GM21717 (cell line): ENCODE measurements around the gene BNIP5.
"Not testable (repeated sequence)": the region's sequence is repeated elsewhere in the genome, so short reads cannot be mapped to it uniquely, and the experiment has no call there.

Source experiments
- ATAC-seq: cut with Tn5 transposase; IDR thresholded peaks from one replicate; pipeline ENCODE4 v1.9.1; 2021; ENCODE audit warnings: mild to moderate bottlenecking, moderate library complexity; ENCODE audit not compliant: unreplicated experiment

BNIP5 gene

DNA sequence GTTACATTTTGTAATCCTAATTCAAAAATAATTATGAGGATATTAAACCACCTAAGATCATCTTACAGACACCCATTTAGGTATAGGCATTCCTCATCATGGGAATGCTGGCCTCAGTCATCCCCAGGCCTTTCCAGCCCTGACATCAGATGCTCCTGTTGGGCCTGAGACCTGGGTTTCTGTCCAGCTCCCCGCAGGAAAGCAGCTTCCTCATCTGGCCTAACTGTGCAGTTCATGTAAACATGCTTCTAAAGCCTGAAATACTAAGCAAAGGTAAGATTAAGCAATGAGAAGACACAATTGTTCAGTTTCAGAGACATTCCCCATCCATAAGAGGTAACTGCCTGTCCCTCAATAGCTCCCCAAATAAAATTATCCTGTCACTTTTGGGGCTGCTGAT lies 31.7 kb upstream of the BNIP5 start:
- ATAC-seq = no peak

DNA sequence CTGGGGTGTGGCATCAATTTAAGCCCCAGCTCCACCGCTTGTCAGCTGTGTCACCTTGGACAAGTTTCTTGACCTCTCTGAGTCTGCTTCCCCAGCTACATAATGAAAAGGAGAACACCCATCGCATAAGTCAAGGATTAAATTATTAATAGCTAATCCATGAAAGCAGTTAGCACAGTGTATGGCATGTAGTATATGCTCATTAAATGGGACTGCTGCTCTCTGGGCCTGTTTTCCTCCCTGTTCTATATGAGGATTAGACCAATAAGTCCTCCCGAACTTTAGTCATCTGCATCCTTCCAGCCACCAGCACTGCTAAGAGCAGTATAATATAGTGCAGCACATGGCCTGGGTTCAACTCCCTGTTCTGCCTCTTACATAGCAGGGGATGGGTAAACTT lies 31.1 kb upstream of the BNIP5 start:
- no peak for ATAC-seq

DNA sequence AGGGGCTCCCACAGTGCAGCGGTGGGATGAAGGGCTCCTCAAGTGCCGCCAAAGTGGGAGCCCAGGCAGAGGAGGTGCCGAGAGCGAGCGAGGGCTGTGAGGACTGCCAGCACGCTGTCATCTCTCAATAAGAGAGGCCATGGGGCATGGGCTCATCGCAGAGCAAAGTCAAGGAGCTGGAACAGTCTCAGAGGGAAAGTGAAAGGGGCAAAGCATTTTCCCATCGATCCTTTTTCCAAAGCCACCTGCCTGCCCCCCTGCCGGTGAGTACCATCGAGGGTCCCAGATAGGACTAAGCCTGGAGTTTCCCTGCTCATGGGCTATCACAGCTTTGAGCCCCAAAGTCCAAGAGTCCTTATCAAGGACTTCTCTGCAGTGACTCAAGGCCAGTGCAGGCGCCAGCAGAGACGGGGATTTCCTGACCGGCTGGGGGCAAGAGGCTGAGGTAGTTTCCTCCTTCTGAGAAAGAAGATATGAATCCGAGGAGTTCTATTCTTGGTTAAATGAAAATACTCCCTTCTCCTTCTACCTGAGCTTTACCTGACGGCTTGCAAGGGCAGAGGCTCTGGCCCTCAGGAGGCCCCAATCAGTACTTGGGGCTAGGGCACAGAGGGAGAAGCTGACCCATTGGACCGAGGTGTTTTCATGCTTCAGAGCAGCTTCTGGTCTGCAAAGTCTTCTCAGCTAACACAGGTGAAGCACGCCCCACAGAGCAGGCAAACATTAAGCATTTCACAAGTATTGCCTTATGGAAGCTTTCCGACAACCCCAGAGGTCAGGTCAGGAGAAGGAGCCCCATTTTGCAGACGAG lies 28.2 kb upstream of the BNIP5 start:
- ATAC-seq = no peak

DNA sequence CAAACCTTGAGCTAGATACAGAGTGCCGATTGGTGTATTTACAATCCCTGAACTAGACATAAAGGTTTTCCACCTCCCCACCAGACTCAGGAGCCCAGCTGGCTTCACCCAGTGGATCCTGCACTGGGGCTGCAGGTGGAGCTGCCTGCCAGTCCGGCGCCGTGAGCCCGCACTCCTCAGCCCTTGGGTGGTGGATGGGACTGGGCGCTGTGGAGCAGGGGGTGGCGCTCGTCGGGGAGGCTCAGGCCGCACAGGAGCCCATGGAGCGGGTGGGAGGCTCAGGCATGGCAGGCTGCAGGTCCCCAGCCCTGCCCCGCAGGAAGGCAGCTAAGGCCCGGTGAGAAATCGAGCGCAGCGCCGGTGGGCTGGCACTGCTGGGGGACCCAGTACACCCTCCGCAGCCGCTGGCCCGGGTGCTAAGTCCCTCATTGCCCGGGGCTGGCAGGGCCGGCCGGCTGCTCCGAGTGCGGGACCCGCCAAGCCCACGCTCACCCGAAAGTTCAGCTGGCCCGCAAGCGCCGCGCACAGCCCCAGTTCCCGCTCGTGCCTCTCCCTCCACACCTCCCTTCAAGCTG lies 27.5 kb upstream of the BNIP5 start:
- not testable (repeated sequence) for ATAC-seq

DNA sequence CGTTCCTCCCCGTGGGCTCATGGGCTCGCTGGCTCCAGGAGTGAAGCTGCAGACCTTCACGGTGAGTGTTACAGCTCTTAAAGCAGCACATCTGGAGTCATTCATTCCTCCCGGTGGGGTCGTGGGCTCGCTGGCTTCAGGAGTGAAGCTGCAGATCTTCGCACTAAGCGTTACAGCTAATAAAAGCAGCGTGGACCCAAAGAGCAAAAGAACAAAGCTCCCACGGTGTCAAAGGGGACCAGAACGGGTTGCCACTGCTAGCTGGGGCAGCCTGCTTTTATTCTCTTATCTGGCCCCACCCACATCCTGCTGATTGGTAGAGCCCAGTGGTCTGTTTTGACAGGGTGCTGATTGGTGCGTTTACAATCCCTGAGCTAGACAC lies 26.7 kb upstream of the BNIP5 start:
- not testable (repeated sequence) for ATAC-seq

DNA sequence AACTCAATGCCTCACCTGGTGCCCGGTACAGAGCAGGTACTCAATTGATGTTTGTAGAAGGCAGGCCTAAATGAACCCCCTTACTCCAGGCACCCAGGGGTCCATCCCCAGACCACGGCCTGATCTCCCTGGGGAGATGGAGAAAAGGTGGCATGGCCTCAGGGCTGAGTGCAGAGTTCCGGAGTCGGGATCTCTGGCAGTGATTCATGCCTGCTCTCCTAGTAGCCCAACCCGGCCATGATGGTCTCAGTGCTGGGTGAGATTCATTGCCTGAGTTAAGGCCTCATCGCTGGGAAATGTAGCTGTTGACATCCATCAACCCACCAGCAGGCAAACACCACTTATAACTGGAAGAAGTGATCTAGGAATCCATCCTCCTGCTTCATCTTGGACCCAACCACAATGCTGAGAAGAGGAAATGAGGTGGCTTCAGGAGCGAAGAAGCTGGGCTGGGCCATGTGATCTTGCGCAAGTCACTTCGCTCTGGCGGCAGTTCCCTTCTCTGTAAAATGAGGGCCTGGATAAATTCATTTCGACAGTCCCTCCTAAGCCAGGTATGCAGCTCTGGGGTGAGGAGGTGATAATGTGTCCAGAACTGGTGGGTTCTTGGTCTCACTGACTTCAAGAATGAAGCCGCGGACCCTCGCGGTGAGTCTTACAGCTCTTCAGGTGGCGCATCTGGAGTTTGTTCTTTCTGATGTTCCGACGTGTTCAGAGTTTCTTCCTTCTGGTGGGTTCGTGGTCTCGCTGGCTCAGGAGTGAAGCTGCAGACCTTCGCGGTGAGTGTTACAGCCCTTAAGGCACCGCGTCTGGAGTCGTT lies 26.1 kb upstream of the BNIP5 start:
- ATAC-seq = no peak

DNA sequence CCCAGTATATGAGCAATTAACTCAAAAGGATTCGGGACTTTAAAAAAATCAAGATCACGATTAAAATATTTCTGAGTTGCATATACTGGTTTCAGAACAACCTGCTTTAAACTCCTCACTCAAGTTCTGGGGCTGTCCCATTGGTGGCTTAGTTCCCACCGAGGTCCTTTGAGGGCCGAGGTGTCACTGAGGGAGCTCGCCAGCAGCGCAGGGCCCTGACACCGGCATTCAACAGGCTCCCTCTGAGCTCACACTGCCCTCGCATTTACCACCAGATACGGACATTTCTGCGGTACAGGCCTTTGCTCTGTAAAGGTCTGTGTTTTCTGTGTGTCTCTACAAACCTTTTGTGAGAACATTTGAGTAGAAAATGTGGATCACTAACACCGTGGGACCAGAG lies 24.4 kb upstream of the BNIP5 start:
- no peak for ATAC-seq

DNA sequence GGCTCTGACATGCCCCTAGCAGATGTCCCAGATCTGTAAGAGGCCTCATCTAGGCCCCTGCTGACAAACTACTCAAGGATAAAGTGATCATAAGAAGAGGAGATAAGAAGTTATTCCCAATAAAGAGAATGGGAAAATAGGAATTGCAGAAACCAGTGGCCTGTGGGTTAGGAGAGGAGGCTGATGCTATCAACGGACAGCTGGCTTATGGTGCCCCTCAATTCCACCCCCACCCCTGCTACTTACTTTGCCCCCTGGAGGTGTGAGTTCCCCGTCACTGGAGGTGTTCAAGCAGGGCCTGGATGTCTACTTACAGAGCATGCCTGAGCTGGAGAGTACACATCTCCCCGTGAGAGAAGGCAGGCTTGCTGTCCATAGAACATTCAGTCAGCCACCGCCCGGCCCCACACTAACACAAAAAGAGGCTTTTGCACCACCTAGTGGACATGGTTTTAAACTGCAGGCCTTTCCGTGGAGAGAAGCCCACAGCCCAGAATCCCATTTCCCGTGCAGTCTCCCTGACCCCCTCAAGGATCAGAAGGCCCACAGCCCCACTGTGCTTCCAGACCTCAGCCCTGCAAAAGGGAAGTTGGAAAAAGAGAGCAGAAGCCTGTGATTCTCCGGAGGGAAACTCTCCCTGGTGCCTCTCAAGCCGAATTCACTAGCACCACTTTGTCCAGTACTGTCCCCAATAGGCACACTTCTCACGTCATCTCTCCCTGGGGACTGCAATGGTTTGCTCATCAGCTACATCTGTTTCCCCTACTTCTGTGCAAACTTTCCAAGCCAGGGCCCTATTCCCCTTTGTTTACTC lies 23.8 kb upstream of the BNIP5 start:
- no peak for ATAC-seq

DNA sequence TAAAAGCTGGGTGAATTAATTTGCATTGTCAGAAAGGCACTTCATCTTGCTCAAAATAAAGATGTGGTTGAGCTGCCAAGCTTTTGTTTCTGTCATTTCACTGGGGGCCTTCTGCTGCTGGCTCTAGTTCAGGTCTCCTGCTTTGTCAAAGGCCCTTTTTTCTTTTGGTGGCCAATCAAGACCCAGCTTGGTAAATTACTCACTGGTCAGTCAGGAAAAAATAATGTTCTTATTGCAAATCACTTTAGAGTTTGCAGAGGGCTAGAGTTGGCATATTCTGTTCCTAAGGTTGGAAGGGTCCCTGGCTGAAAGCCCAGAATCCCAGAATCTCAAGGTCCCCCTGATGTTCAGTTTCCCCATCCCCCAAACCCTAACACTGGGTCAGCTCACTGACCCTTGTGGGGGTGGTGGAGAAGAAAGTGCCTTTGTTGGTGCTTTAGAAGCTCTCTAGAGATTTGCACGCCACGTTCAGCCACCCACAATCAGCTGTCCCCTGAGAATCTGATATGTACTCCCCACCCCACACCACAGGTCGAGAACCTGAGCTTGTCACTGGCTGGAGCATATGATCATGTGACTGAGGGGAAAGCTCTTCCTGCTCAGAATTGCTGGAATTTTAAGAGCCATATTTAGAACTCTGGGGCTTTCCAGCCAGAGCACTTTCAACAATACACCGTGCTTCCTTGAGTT lies 21.7 kb upstream of the BNIP5 start:
- no peak for ATAC-seq

DNA sequence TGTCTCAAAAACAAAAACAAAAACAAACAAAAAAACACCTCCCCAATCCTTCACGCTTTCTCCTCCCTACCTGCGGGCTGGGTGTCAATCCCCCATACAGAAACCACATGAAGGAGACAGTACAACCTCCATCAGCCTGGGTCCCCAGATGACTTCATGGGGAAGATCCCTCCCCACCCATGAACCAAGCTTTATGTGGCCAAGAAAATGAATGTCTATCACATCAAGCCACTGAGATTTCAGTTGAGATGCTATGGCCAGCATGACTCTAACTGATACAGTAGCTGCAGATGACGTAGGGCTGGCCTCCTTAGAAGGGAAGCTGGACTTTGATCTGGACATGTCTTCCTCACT lies 21.2 kb upstream of the BNIP5 start:
- ATAC-seq = no peak

DNA sequence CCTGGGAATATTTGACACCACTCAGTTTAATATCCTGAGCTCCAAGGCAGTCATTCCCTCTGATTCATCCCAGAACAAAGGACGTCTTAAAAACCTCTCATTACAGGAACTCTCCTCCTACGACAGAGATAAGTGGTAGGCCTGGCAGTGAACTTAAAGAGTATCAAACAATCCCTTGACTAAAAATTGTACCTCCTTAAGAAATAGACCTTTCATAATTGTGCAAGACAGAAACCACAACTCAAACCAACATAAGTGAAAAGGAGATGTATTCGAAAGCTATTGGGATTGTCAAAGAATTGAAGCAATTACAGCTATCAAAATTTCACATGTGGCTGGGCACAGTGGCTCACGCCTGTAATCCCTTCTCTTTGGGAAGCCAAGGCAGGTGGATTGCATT lies 19.1 kb upstream of the BNIP5 start:
- ATAC-seq = no peak

DNA sequence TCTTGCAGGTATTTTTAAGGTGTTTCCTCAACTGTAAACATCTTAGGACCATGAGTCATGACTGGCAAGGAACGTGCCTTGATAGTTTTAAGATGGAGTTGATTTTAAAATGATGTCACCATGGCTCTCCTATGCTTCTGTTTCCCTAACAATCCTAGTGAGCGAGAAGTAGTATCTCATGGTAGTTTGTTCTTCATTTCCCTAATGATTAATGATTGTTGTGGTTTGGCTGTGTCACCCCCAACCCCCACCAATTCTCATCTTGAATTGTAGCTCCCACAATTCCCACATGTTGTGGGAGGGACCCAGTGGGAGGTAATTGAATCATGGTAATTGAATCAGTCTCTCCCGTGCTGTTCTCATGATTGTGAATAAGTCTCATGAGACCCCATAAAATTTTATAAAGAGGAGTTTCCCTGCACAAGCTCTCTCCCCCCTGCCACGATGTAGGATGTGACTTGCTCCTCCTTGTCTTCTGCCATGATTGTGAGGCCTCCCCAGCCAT lies 16.8 kb upstream of the BNIP5 start:
- no peak for ATAC-seq

DNA sequence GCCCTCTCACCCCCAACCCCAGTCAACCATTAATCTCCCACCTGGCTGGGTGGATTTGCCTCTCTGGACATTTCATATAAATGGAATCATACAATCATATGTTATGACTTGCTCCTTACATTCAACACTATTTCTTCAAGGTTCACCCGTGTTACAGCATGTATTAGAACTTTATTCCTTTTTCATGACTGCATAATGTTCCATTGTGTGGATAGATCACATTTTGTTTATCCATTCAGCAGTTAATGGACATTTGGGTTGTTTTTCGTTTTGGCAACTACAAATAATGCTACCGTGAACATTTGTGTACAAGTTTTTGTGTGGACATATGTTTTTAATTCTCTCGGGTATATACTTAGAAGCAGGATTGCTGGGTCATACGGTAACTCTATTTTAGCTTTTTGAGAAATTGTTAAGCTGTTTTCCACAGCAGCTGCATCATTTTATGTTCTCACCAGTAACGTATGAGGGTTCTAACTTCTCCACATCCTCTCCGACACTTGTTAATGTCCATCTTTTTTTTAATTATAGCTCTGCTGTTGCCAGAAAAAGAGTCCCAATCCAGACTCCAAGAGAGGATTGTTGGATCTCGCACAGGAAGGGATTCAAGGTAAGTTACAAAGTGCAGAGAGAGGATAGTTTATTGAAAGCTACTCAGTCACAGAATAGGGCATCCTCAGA lies 15.9 kb upstream of the BNIP5 start:
- no peak for ATAC-seq

DNA sequence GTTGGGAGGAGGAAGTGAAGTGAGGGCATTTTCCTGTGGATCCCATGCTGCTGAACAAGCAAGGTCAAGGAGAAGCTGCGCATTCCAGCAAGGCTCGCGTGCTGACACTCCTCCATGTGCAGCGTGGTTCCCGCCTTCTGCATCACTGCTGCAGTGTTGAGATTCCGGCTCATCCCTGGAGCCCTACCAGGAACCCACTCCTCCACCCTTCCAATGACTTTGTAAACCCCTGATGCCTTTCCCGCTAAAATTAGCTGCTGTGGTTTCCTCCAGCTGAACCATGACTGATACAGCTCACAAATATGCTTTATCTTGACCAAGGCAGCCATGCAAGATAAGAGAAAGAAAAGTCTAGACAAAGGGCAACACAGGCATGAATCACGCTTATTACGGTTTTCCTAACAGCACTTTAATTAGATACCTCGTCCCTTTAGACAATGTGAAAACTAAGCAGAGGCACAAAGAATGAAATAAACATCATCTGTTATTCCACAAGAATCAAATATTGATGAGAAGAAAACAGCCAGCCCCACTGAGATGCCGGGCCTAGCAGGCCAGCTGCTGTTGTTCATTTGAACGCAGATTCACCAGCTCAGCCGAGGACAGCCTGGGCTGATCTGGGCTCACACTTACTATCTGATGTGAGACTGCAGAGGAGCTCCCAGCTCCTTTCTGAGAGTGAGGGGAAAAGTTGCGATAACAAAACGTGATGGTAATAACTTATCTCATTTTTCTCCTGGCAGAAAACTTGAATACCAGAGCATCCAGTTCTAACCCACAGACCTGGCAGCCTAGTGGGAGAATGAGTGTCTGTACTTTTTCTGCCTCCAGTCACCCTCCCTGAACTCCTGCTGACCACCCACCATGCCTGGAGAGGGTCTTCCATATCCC lies 14.2 kb upstream of the BNIP5 start:
- ATAC-seq = no peak

DNA sequence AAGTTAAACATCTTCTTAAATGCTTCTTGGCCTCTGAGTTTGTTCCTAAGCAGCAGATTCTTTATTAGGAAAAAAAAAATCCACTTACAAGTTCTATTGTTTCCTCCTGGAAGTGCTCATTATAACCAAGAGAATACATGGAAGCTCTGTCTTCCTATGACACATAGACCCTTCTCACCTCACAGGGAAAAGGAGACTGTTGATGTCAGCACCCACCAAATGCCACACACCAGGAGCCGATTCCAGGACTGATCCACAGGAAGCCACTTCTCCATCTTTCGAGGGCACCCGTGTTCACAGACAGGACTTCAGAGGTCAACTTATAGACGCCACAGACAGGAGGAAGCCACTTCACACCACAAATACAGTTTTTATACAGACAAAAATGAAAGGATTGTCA lies 13.4 kb upstream of the BNIP5 start:
- ATAC-seq = no peak

DNA sequence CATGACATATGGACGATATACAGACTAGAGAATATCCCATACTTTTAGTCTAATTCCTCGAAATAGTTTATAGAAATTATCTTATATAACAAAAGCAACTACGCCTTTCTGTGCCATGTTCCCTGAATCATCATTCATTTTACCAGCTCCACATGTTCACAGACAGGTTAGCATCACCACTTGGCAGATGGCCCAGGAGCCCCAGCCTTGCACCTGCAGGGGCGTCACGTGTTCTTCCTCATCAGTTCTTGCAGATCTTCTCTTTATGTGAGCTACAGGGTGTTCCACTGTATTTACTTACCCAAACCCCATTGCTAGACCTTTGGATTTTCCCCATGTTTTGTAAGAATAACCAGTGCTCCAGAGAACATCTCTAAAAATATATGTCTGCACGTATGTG lies 12.6 kb upstream of the BNIP5 start:
- ATAC-seq = no peak

DNA sequence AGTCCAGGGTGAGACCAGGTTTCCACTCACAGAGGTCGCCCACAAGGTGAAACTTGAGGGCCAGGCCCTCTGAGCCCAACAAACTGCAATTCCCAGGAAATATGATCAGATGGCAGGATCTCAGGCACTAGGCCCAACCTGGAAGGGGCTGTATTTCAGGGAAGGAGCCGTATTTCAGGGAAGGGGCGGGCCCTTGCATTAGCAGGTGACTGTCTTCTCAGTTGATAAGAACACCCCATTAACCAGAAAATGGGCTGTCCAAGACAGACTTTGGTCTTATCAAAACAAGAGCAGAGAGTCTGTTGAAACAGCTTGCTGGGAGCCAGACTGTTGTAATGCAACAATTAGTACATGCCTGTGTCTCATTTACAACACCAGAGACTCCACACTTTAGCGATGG lies 10.9 kb upstream of the BNIP5 start:
- no peak for ATAC-seq

DNA sequence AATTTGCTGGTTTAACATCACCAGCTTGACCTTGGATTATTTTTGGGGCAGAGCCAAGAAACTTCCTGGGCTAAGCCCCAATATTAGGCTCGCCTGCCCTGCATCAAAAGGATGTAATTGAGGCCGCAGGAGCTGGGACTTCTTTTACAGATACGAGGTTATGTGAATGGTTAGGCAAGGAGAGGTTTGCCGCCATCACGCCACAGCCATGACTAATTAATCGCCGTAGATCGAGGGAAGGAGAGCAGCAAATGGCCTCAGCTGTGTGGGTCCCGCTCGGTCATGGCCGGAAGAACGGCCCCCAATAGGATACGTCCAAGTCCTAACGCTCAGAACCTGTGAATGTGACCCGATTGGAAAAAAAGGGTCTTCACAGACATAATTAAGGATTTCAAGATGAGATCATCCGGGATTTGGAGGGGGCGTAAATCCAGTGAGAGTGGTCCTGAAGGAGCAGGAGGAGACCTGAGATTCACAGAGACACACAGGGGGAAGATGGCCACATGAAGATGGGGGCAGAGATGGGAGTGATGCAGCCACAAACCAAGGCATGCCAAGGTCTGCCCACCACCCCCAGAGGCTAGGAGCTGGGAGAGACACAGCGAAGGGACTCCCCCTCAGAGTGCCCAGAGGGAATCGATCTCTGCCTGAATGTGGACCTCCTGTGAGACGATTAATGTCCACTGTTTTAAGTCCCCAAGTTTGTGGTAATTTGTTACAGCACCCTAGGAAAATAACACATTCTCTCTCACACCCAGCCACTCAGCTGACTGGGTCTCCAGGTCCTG lies 10.0 kb upstream of the BNIP5 start:
- ATAC-seq = no peak
